Stimulated activated memory B cell treated with anti-CD40 and anti-IgM and Interleukin-4, amounts not matched to agents 10 μg/mL and 1 μg/mL and 100 μg/mL, for 72 hours (primary cell): ENCODE results near the gene GATA5.

Experiments
- ATAC-seq: fragments of 150-1000 bp; cut with Tn5 transposase; 2 replicates; pipeline ENCODE4 v1.10.0; 2021
- H3K27ac Mint-ChIP-seq: one replicate; pipeline ENCODE4 v1.8.0; 2022; ENCODE audit warnings: mild to moderate bottlenecking, mixed read lengths
- H3K27me3 Mint-ChIP-seq: one replicate; pipeline ENCODE4 v1.8.0; 2022; ENCODE audit warnings: mixed read lengths
- H3K36me3 Mint-ChIP-seq: one replicate; pipeline ENCODE4 v1.8.0; 2022; ENCODE audit warnings: mixed read lengths
- H3K4me1 Mint-ChIP-seq: one replicate; pipeline ENCODE4 v1.8.0; 2022; ENCODE audit warnings: mixed read lengths
- H3K4me3 Mint-ChIP-seq: one replicate; pipeline ENCODE4 v1.8.0; 2022; ENCODE audit warnings: mild to moderate bottlenecking, moderate library complexity, mixed read lengths
- H3K9me3 Mint-ChIP-seq: one replicate; pipeline ENCODE4 v1.8.0; 2022; ENCODE audit warnings: mixed read lengths

GATA5 gene

GRCh38 chr20:62448788-62449187 is 27.0 kb downstream of the GATA5 start:
- no peak overlapping the region for H3K27ac Mint-ChIP-seq
- no peaks in the 10 kb centered on the region for H3K4me1 Mint-ChIP-seq
- no peak for ATAC-seq
- no peak overlapping the region for H3K4me3 Mint-ChIP-seq
- H3K9me3 Mint-ChIP-seq = no peaks in the 10 kb centered on the region
- H3K27me3 Mint-ChIP-seq = peaks cover 91% of the 10 kb centered on the region
- H3K36me3 Mint-ChIP-seq = no peaks in the 10 kb centered on the region

GRCh38 chr20:62448038-62448437 is 27.8 kb downstream of the GATA5 start:
- H3K4me1 Mint-ChIP-seq = no peaks in the 10 kb centered on the region
- no peaks in the 10 kb centered on the region for H3K9me3 Mint-ChIP-seq
- peaks cover 91% of the 10 kb centered on the region for H3K27me3 Mint-ChIP-seq
- no peak overlapping the region for H3K27ac Mint-ChIP-seq
- no peak for ATAC-seq
- no peak overlapping the region for H3K4me3 Mint-ChIP-seq
- no peaks in the 10 kb centered on the region for H3K36me3 Mint-ChIP-seq

- no peaks in the 10 kb centered on the region for H3K36me3 Mint-ChIP-seq
- no peaks in the 10 kb centered on the region for H3K9me3 Mint-ChIP-seq
- no peak overlapping the region for H3K4me3 Mint-ChIP-seq
- no peak for ATAC-seq
- H3K4me1 Mint-ChIP-seq = no peaks in the 10 kb centered on the region
- no peak overlapping the region for H3K27ac Mint-ChIP-seq
- peaks cover 91% of the 10 kb centered on the region for H3K27me3 Mint-ChIP-seq
Observed at GRCh38 chr20:62446888-62447869, 28.6 kb downstream of the GATA5 start.

- no peaks in the 10 kb centered on the region for H3K36me3 Mint-ChIP-seq
- H3K27me3 Mint-ChIP-seq = peaks cover 91% of the 10 kb centered on the region
- no peak overlapping the region for H3K4me3 Mint-ChIP-seq
- no peaks in the 10 kb centered on the region for H3K4me1 Mint-ChIP-seq
- ATAC-seq = peak; percentile 5
- no peak overlapping the region for H3K27ac Mint-ChIP-seq
- H3K9me3 Mint-ChIP-seq = no peaks in the 10 kb centered on the region
Observed at GRCh38 chr20:62446481-62446880, 29.3 kb downstream of the GATA5 start.

GRCh38 chr20:62445553-62446340 is 30.0 kb downstream of the GATA5 start:
- ATAC-seq = peak; percentile 14
- Mint-ChIP-seq H3K4me1 (no peaks in the 10 kb centered on the region), H3K27ac (no peak overlapping the region), H3K9me3 (no peaks in the 10 kb centered on the region), H3K27me3 (peaks cover 92% of the 10 kb centered on the region), H3K36me3 (no peaks in the 10 kb centered on the region), H3K4me3 (no peak overlapping the region)

- no peak for ATAC-seq
- Mint-ChIP-seq H3K36me3 (no peaks in the 10 kb centered on the region), H3K27ac (no peak overlapping the region), H3K9me3 (no peaks in the 10 kb centered on the region), H3K27me3 (peaks cover 83% of the 10 kb centered on the region), H3K4me1 (peaks cover 6% of the 10 kb centered on the region), H3K4me3 (no peak overlapping the region)
Observed at GRCh38 chr20:62444286-62444685, 31.5 kb downstream of the GATA5 start.

- Mint-ChIP-seq H3K36me3 (no peaks in the 10 kb centered on the region), H3K27me3 (peaks cover 75% of the 10 kb centered on the region), H3K9me3 (no peaks in the 10 kb centered on the region), H3K4me3 (no peak overlapping the region), H3K4me1 (peaks cover 12% of the 10 kb centered on the region), H3K27ac (no peak overlapping the region)
- no peak for ATAC-seq
Observed at GRCh38 chr20:62441987-62442539, 33.7 kb downstream of the GATA5 start.

- no peaks in the 10 kb centered on the region for H3K36me3 Mint-ChIP-seq
- H3K4me3 Mint-ChIP-seq = no peak overlapping the region
- peak; percentile 76 for ATAC-seq
- H3K4me1 Mint-ChIP-seq = peaks cover 12% of the 10 kb centered on the region
- peaks cover 80% of the 10 kb centered on the region for H3K27me3 Mint-ChIP-seq
- H3K9me3 Mint-ChIP-seq = no peaks in the 10 kb centered on the region
- peak overlapping the region; percentile 45 for H3K27ac Mint-ChIP-seq
Observed at GRCh38 chr20:62439218-62439617, 36.6 kb downstream of the GATA5 start.

GRCh38 chr20:62437927-62438326 is 37.9 kb downstream of the GATA5 start:
- H3K4me1 Mint-ChIP-seq = peaks cover 12% of the 10 kb centered on the region
- no peaks in the 10 kb centered on the region for H3K9me3 Mint-ChIP-seq
- H3K4me3 Mint-ChIP-seq = no peak overlapping the region
- ATAC-seq = peak; percentile 3
- H3K36me3 Mint-ChIP-seq = no peaks in the 10 kb centered on the region
- peaks cover 80% of the 10 kb centered on the region for H3K27me3 Mint-ChIP-seq
- H3K27ac Mint-ChIP-seq = peak overlapping the region; percentile 45

- no peaks in the 10 kb centered on the region for H3K36me3 Mint-ChIP-seq
- H3K27me3 Mint-ChIP-seq = peaks cover 80% of the 10 kb centered on the region
- H3K4me1 Mint-ChIP-seq = peaks cover 12% of the 10 kb centered on the region
- H3K4me3 Mint-ChIP-seq = no peak overlapping the region
- H3K27ac Mint-ChIP-seq = peak overlapping the region; percentile 45
- no peaks in the 10 kb centered on the region for H3K9me3 Mint-ChIP-seq
- ATAC-seq = no peak
Observed at GRCh38 chr20:62437496-62437895, 38.3 kb downstream of the GATA5 start.

- Mint-ChIP-seq H3K36me3 (no peaks in the 10 kb centered on the region), H3K27me3 (peaks cover 80% of the 10 kb centered on the region), H3K9me3 (no peaks in the 10 kb centered on the region), H3K4me1 (peaks cover 12% of the 10 kb centered on the region), H3K4me3 (no peak overlapping the region), H3K27ac (no peak overlapping the region)
- ATAC-seq = no peak
Observed at GRCh38 chr20:62436692-62437091, 39.1 kb downstream of the GATA5 start.

- Mint-ChIP-seq H3K4me3 (no peak overlapping the region), H3K4me1 (peaks cover 2% of the 10 kb centered on the region), H3K9me3 (no peaks in the 10 kb centered on the region), H3K36me3 (no peaks in the 10 kb centered on the region), H3K27me3 (peaks cover 83% of the 10 kb centered on the region), H3K27ac (no peak overlapping the region)
- ATAC-seq = no peak
Observed at GRCh38 chr20:62433658-62434497, 41.9 kb downstream of the GATA5 start.

GRCh38 chr20:62430866-62431447 is 44.8 kb downstream of the GATA5 start:
- ATAC-seq = no peak
- H3K27me3 Mint-ChIP-seq = peaks cover 64% of the 10 kb centered on the region
- no peaks in the 10 kb centered on the region for H3K9me3 Mint-ChIP-seq
- no peaks in the 10 kb centered on the region for H3K36me3 Mint-ChIP-seq
- no peak overlapping the region for H3K27ac Mint-ChIP-seq
- no peak overlapping the region for H3K4me3 Mint-ChIP-seq
- no peaks in the 10 kb centered on the region for H3K4me1 Mint-ChIP-seq

- Mint-ChIP-seq H3K36me3 (no peaks in the 10 kb centered on the region), H3K9me3 (no peaks in the 10 kb centered on the region), H3K4me3 (no peak overlapping the region), H3K27ac (no peak overlapping the region), H3K4me1 (no peaks in the 10 kb centered on the region), H3K27me3 (peaks cover 61% of the 10 kb centered on the region)
- no peak for ATAC-seq
Observed at GRCh38 chr20:62430311-62430853, 45.4 kb downstream of the GATA5 start.
